ENCODE data around the gene LSAMP. TPM values are rescaled to one million over a fixed set of nuclear protein-coding genes. Genes with fewer than 3 reads are reported as not detected.

LSAMP gene
- total RNA-seq, 4 donors from 2014 or later = 1.1 to 3.5 (median 2.0) TPM

DNA sequence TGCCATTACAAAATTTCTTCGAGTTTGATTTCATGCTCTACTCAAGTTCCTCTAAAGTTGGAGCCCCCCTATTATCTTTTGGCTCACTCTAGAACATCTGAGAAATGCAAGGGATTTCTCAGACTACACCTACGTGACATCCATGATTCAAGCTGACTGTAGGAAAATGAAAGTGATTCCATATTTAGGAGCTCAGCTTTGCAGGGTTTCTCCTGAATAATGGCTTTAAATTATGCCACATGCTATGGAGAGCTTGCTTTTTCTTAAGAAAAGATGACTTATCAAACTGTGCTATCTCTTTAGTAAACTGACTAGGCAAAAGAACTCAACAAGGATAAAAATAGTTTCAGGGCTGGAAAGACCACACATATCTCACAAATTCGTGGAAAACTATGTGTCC lies 292.1 kb downstream of the LSAMP start:
- no peak overlapping the region for H3K4me3 ChIP-seq (ENCODE audit: low read depth, poor library complexity, severe bottlenecking)
- WGBS, 2 donors = 36 to 43% methylated on average over 3 of the region's 3 CpGs
- intact Hi-C loops (cut with DNase I; ENCODE audit: low total_unique reads) = no loop called here

DNA sequence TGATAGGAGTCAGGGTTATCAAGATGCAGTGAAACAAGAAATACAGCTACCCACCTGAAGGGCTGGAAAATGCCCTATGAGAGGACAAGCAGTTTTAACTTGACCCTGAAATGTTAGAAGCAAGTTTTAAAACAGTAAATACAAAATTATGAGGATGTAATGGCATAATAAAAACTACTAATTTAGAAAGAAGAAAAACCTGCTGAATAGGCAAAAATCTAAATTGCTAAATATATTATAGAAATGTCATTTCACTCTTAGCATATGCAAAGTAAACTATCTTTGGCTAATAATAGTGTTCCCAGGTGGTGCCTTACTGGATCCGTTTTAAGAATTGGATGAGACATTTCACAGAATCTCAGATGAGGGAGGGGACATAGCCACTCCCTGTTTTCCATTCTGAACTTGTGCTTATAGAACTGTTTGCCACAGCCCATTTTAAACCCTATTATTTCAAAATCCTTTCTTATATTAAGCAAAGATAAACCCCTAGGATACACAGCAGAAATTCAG lies 294.6 kb downstream of the LSAMP start:
- H3K4me3 ChIP-seq (ENCODE audit: low read depth, poor library complexity, severe bottlenecking) = no peak overlapping the region
- TF ChIP-seq, protein P1, sequence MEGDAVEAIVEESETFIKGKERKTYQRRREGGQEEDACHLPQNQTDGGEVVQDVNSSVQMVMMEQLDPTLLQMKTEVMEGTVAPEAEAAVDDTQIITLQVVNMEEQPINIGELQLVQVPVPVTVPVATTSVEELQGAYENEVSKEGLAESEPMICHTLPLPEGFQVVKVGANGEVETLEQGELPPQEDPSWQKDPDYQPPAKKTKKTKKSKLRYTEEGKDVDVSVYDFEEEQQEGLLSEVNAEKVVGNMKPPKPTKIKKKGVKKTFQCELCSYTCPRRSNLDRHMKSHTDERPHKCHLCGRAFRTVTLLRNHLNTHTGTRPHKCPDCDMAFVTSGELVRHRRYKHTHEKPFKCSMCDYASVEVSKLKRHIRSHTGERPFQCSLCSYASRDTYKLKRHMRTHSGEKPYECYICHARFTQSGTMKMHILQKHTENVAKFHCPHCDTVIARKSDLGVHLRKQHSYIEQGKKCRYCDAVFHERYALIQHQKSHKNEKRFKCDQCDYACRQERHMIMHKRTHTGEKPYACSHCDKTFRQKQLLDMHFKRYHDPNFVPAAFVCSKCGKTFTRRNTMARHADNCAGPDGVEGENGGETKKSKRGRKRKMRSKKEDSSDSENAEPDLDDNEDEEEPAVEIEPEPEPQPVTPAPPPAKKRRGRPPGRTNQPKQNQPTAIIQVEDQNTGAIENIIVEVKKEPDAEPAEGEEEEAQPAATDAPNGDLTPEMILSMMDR (IDR thresholded peaks at IDR 0.05) = no peak
- 38 to 41% methylated on average over 1 of the region's 1 CpG for WGBS, 2 donors
- intact Hi-C loops (cut with DNase I; ENCODE audit: low total_unique reads) = no loop called here
- DNase-seq (ENCODE audit: low spot score in 2 of 2) = no peak

More for the DNA sequence above, 292.1 kb downstream of the LSAMP start:
- no peak for TF ChIP-seq POLR2A (IDR thresholded peaks at IDR 0.05)
- TF ChIP-seq, protein P1 (IDR thresholded peaks at IDR 0.05) = no peak
- DNase-seq (ENCODE audit: low spot score in 2 of 2) = no peak

DNA sequence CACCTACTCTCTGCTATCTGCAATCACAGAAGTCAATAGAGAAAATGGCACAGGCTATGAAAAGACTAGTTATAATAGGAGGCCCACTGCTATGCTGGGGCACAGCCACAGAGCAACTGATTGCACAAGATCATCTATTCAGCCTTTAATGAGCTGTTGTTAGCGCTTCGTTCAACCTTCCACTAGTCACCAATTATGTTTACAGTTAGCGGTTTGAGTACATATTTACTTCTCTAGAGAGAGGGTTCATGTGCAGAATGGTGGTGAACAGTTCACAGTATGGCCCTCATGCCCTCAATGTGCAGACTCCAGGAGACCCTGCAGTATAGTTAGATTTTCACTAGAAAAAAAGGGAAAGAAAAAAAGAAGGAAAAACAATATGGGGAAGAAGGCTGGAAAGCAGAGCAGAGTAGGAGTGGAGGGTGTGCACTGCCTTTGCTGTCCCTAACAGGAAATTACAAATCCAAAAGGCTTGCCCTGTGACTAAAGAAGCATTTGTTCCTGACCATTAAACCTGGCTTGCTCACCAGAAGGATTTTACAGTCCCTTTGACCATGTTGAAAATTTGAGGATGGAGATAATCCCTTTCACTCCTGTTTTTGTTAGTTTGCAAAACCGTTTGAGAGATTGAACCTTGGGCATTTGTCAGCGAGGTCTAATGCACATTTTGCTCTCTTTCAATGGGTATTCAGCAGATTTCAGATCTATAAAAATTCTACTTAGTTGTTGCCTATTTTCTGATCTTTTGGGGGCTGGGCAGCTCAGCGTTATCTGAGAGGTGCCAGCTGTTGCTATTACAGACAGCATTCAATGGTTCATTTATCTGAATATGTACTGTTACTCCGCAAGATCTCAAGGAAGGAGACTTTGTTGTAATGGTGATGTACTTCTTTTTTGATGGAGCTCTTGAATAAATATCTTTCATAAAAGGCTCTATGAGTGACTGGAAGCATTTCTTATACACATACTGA lies 296.1 kb downstream of the LSAMP start:
- 82 to 84% methylated on average over 7 of the region's 7 CpGs for WGBS, 2 donors
- intact Hi-C loops (cut with DNase I; ENCODE audit: low total_unique reads) = no loop called here
- TF ChIP-seq, protein P1 (IDR thresholded peaks at IDR 0.05) = no peak
- no peak for TF ChIP-seq POLR2A (IDR thresholded peaks at IDR 0.05)
- no peak overlapping the region for H3K4me3 ChIP-seq (ENCODE audit: low read depth, poor library complexity, severe bottlenecking)
- no peak for DNase-seq (ENCODE audit: low spot score in 2 of 2)

DNA sequence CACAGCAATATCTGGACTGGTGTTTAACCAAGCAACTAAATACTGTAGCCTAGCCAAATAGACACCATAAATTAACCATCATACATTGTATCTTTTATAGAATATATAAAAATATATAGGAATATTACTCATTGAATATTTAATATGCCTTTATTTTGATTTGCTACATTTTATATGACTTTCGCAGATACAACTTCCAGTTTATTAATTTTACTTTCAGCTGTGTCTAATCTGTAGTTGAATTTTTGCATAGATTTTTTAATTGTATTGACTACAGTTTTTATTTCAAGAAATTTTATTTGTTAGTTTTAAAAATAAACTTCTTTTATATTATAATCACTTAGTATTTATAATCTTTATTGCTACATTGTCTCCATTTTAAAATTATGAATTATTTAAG lies 299.7 kb downstream of the LSAMP start:
- TF ChIP-seq, protein P1 (IDR thresholded peaks at IDR 0.05) = no peak
- TF ChIP-seq POLR2A (IDR thresholded peaks at IDR 0.05) = no peak
- intact Hi-C loops (cut with DNase I; ENCODE audit: low total_unique reads) = no loop called here
- WGBS, 2 donors = 98 to 100% methylated on average over 1 of the region's 1 CpG
- no peak for DNase-seq (ENCODE audit: low spot score in 2 of 2)
- H3K4me3 ChIP-seq (ENCODE audit: low read depth, poor library complexity, severe bottlenecking) = no peak overlapping the region

DNA sequence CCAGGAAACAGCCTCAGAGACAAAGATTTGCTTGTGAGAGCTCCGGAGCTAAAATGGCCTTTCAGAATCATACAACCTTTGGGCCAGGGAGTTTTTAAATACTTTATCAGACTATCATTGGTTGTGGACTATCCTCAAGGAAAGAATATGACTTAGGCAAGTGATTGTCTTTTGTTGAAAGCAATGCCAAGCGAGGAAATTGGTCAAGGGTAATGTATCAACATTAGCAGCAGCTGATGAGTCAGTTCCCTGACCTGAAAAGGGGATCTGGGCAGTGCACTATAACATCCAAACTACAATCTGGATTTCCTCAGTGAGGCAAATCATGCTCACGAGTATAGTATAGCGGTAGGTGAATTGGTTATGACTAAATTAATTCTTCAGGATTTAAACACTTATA lies 303.6 kb downstream of the LSAMP start:
- no peak for TF ChIP-seq POLR2A (IDR thresholded peaks at IDR 0.05)
- TF ChIP-seq, protein P1 (IDR thresholded peaks at IDR 0.05) = no peak
- no peak for DNase-seq (ENCODE audit: low spot score in 2 of 2)
- H3K4me3 ChIP-seq (ENCODE audit: low read depth, poor library complexity, severe bottlenecking) = no peak overlapping the region
- WGBS, 2 donors = 86 to 91% methylated on average over 4 of the region's 4 CpGs
- intact Hi-C loops (cut with DNase I; ENCODE audit: low total_unique reads) = no loop called here

Data from lower leg skin (tissue), 4 donors.